H1 (cell line): ENCODE measurements around the gene MARK3. TPM values are rescaled to one million over a fixed set of nuclear protein-coding genes. Genes with fewer than 3 reads are reported as not detected.

ENCODE experiments used
- CTCF ChIP-seq, 3 experiments: IDR thresholded peaks; 1 replicate in 2 of 3; 2 replicates in 1 of 3; pipeline versions ENCODE4 v1.5.1 to v1.6.1; 2011; ENCODE audit warnings: low read length in 3 of 3, mild to moderate bottlenecking in 3 of 3, inconsistent platforms in 2 of 3, low read depth in 1 of 3, moderate library complexity in 1 of 3; ENCODE audit not compliant: insufficient read depth in 1 of 3; ENCODE audit errors: control extremely low read depth in 1 of 3
- KDM5A ChIP-seq: fragments of 200-600 bp; IDR thresholded peaks from 2 replicates; pipeline ENCODE4 v1.7.1; 2012; ENCODE audit warnings: mild to moderate bottlenecking, low read length, inconsistent platforms, mixed read lengths
- POU5F1 ChIP-seq: IDR thresholded peaks from 2 replicates; pipeline ENCODE4 v1.6.1; 2011; ENCODE audit warnings: low read depth, mild to moderate bottlenecking, low read length, moderate library complexity
- RAD21 ChIP-seq, 2 experiments: IDR thresholded peaks in 1 of 2; conservative IDR thresholded peaks in 1 of 2; 2 replicates each; pipeline ENCODE4 v1.6.1; 2011; ENCODE audit warnings: low read depth in 2 of 2, low read length in 2 of 2, improper control_type of control experiment in 1 of 2, inconsistent platforms in 1 of 2, mild to moderate bottlenecking in 1 of 2, moderate library complexity in 1 of 2
- SIN3A ChIP-seq, 2 experiments: IDR thresholded peaks in 1 of 2; conservative IDR thresholded peaks in 1 of 2; 2 replicates each; pipeline ENCODE4 v1.6.1; 2011 to 2012; ENCODE audit warnings: low read length in 2 of 2, improper control_type of control experiment in 1 of 2, low read depth in 1 of 2, mild to moderate bottlenecking in 1 of 2
- SIX5 ChIP-seq: IDR thresholded peaks from 2 replicates; pipeline ENCODE4 v1.6.1; 2011; ENCODE audit warnings: mild to moderate bottlenecking, low read depth, low read length
- SP4 ChIP-seq: IDR thresholded peaks from 2 replicates; pipeline ENCODE4 v1.6.1; 2012; ENCODE audit warnings: low read length, inconsistent platforms
- TCF12 ChIP-seq: IDR thresholded peaks from 2 replicates; pipeline ENCODE4 v1.6.1; 2011; ENCODE audit warnings: low read depth, mild to moderate bottlenecking, low read length
- TEAD4 ChIP-seq: IDR thresholded peaks from 2 replicates; pipeline ENCODE4 v1.6.1; 2012; ENCODE audit warnings: low read depth, low read length, inconsistent platforms, mixed read lengths
- ZNF274 ChIP-seq: IDR thresholded peaks from 2 replicates; pipeline ENCODE4 v1.7.0; 2012; ENCODE audit warnings: low read length, borderline replicate concordance; ENCODE audit errors: extremely low read depth
- polyA plus RNA-seq, 7 experiments: library from polyadenylated mRNA; depleted of rRNA in 3 of 7; stranded (reverse) in 5 of 7; unstranded in 2 of 7; fragments of >200 nt in 5 of 7; fragments of 200-250 nt in 2 of 7; gene quantifications; 1 replicate in 5 of 7; 2 replicates in 1 of 7; 4 replicates in 1 of 7; pipeline versions ENCODE4 v1.2.1 to v1.2.3, GENCODE V29; 2011 to 2013; ENCODE audit warnings: missing spikeins in 2 of 7, mixed read lengths in 2 of 7
- total RNA-seq: library from RNA; stranded (reverse); fragmentation: NEBNext Ultra II Directional; extraction: Animal tissue kit (Norgen Biotek cat#: 25700); gene quantifications from 2 replicates; pipeline ENCODE4 v1.2.1, GENCODE V29; 2021
- TF ChIP-seq, protein P1 (sequence below): IDR thresholded peaks from 2 replicates; pipeline ENCODE4 v1.6.1; 2012; ENCODE audit warnings: low read length, inconsistent platforms

The MARK3 gene
- total and polyA plus RNA-seq, 2 of the 8 experiments (the other 6 are each of a cell fraction or from before 2014, with no cell fraction given) = 39.4 to 76.9 TPM

GRCh38 chr14:103522649-103523574 lies 137.7 kb downstream of the MARK3 start, which contains the start of gene CKB (continued):
- TF ChIP-seq TEAD4 (no peak), SP4 (no peak), CTCF (IDR thresholded peaks at IDR 0.05; ENCODE audit: control extremely low read depth in 1 of 3, insufficient read depth in 1 of 3, low read depth in 1 of 3, low read length in 3 of 3) (no peak), RAD21 (IDR thresholded peaks at IDR 0.05 in 1 of 2, conservative IDR thresholded peaks at IDR 0.05 in 1 of 2; ENCODE audit: low read depth in 2 of 2, low read length in 2 of 2) (no peak), TCF12 (no peak), SIX5 (no peak), KDM5A (no peak), POU5F1 (no peak), ZNF274 (no peak), SIN3A (conservative IDR thresholded peaks at IDR 0.05 in 1 of 2, IDR thresholded peaks at IDR 0.05 in 1 of 2; ENCODE audit: low read depth in 1 of 2, low read length in 2 of 2) (no peak)
- TF ChIP-seq, protein P1, sequence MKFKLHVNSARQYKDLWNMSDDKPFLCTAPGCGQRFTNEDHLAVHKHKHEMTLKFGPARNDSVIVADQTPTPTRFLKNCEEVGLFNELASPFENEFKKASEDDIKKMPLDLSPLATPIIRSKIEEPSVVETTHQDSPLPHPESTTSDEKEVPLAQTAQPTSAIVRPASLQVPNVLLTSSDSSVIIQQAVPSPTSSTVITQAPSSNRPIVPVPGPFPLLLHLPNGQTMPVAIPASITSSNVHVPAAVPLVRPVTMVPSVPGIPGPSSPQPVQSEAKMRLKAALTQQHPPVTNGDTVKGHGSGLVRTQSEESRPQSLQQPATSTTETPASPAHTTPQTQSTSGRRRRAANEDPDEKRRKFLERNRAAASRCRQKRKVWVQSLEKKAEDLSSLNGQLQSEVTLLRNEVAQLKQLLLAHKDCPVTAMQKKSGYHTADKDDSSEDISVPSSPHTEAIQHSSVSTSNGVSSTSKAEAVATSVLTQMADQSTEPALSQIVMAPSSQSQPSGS = no peak
